CD4-positive, alpha-beta memory T cell (primary cell): ENCODE data around the gene MAL. TPM values are rescaled to one million over a fixed set of nuclear protein-coding genes. Genes with fewer than 3 reads are reported as not detected.

ENCODE experiments used
- CTCF ChIA-PET: fragments of 350-600 bp; sonication (Branson Sonifier 250); formaldehyde crosslinking; loops from one replicate; lab custom pipeline; 2021; ENCODE audit warnings: inconsistent platforms; ENCODE audit not compliant: partially characterized antibody; lab: Charles Lee
- POLR2A ChIA-PET: fragments of 350-600 bp; sonication (Branson Sonifier 250); formaldehyde crosslinking; loops from one replicate; lab custom pipeline; 2021; ENCODE audit not compliant: partially characterized antibody; lab: Charles Lee
- DNase-seq, 5 donors: peaks; one replicate each; pipeline versions ENCODE4 v3.0.0 to v3.0.0-alpha.2; 2020 to 2022; ENCODE audit warnings: mixed read lengths in 1 of 5
- H3K27ac ChIP-seq: one replicate; pipeline ENCODE4 v1.7.0; 2013; ENCODE audit warnings: low read depth, low read length
- H3K27me3 ChIP-seq: 2 replicates; pipeline ENCODE4 v1.7.0; 2013; ENCODE audit warnings: mild to moderate bottlenecking, low read length, moderate library complexity; ENCODE audit not compliant: insufficient read depth
- H3K36me3 ChIP-seq: 2 replicates; pipeline ENCODE4 v1.7.0; 2013; ENCODE audit warnings: mild to moderate bottlenecking, low read length, moderate library complexity; ENCODE audit not compliant: insufficient read depth
- H3K4me1 ChIP-seq: 2 replicates; pipeline ENCODE4 v1.7.0; 2013; ENCODE audit warnings: mild to moderate bottlenecking, low read length, moderate library complexity; ENCODE audit not compliant: insufficient read depth
- H3K4me3 ChIP-seq, 2 donors: one replicate each; pipeline ENCODE4 v1.7.0; 2013; ENCODE audit warnings: low read length in 2 of 2, mild to moderate bottlenecking in 1 of 2
- H3K9me3 ChIP-seq, 2 donors: one replicate each; pipeline ENCODE4 v1.7.0; 2013; ENCODE audit warnings: low read length in 2 of 2, control low read depth in 1 of 2; ENCODE audit not compliant: control insufficient read depth in 1 of 2
- H3K27ac Mint-ChIP-seq, 7 donors: one replicate each; pipeline ENCODE4 v1.8.0; 2020 to 2021; ENCODE audit warnings: mixed read lengths in 7 of 7, mild to moderate bottlenecking in 6 of 7, inconsistent platforms in 3 of 7, moderate library complexity in 3 of 7
- H3K27me3 Mint-ChIP-seq, 2 donors: one replicate each; pipeline ENCODE4 v1.8.0; 2020 to 2021; ENCODE audit warnings: mixed read lengths in 2 of 2
- H3K36me3 Mint-ChIP-seq, 2 donors: one replicate each; pipeline ENCODE4 v1.8.0; 2020 to 2021; ENCODE audit warnings: mixed read lengths in 2 of 2, inconsistent platforms in 1 of 2, mild to moderate bottlenecking in 1 of 2
- H3K4me1 Mint-ChIP-seq, 4 donors: one replicate each; pipeline ENCODE4 v1.8.0; 2020 to 2021; ENCODE audit warnings: mixed read lengths in 4 of 4, mild to moderate bottlenecking in 1 of 4
- H3K4me3 Mint-ChIP-seq, 8 donors: one replicate each; pipeline ENCODE4 v1.8.0; 2020 to 2021; ENCODE audit warnings: mixed read lengths in 8 of 8, mild to moderate bottlenecking in 7 of 8, moderate library complexity in 6 of 8, inconsistent platforms in 3 of 8
- H3K9me3 Mint-ChIP-seq, 8 donors: one replicate each; pipeline ENCODE4 v1.8.0; 2020 to 2021; ENCODE audit warnings: mixed read lengths in 8 of 8, mild to moderate bottlenecking in 5 of 8, inconsistent platforms in 3 of 8, moderate library complexity in 1 of 8
- intact Hi-C: fragments of 100-400 bp; cut with micrococcal nuclease; formaldehyde crosslinking; loops from one replicate; pipeline ENCODE4 v1.15.1; 2023
- polyA plus RNA-seq, 2 donors: library from polyadenylated mRNA; unstranded; fragments of 300-500 nt; fragmentation: Illumina TruSeq; gene quantifications; one replicate each; pipeline ENCODE4 v1.2.3, GENCODE V29; 2021
- total RNA-seq, 2 experiments: library from RNA; stranded (reverse); gene quantifications; one replicate each; pipeline ENCODE4 v1.2.3, GENCODE V29; 2021

Gene MAL
- total and polyA plus RNA-seq, 4 experiments from 2014 or later, result 108 to 274 (median 192) TPM

DNA sequence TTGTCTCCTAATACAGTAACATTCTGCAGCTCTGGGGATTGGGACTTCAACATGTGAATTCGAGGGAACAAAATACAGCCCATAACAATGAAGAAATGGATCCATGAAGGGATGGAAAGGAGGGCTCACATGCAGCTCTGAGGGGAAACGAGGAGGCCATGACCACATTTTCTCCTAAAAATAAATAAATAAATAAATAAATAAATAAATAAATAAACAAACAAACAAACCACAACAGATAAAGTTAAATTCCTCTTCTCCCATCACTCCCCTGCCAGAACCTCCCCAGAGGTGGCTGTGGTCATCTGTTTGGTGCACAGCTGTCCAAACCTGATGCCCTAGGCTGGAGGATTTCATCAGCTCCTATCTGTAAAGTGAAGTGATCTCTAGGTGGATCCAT, 42.7 kb downstream of the MAL start:
- Histone ChIP-seq H3K9me3 (no peaks in the 10 kb centered on the region), H3K36me3 (no peaks in the 10 kb centered on the region), H3K27me3 (no peaks in the 10 kb centered on the region), H3K4me3 (no peak overlapping the region), H3K4me1 (peaks cover 14% of the 10 kb centered on the region), H3K27ac (no peak overlapping the region)
- H3K4me3 Mint-ChIP-seq, result no peak overlapping the region
- intact Hi-C loops, result no loop called here
- ChIA-PET POLR2A (interaction anchor here (1.2 to 2.5 kb wide), 3 partner anchors 8 to 43 kb away, joined by 4 to 14 read pairs (median 5); partner anchors contain the start of gene MAL), CTCF (interaction anchor here (0.9 to 9.8 kb wide), 3 partner anchors 9 to 43 kb away, joined by 3 to 153 read pairs (median 3); partner anchors contain the start of gene MAL)
- peaks cover 10 to 27% (median 20%) of the 10 kb centered on the region in 4 donors for H3K4me1 Mint-ChIP-seq
- no peaks in the 10 kb centered on the region for H3K9me3 Mint-ChIP-seq
- no peaks in the 10 kb centered on the region for H3K36me3 Mint-ChIP-seq
- H3K27me3 Mint-ChIP-seq, result no peaks in the 10 kb centered on the region
- H3K27ac Mint-ChIP-seq, result peak overlapping the region in 2 of 7 donors; percentile 17 to 60
- DNase-seq, result no peak

DNA sequence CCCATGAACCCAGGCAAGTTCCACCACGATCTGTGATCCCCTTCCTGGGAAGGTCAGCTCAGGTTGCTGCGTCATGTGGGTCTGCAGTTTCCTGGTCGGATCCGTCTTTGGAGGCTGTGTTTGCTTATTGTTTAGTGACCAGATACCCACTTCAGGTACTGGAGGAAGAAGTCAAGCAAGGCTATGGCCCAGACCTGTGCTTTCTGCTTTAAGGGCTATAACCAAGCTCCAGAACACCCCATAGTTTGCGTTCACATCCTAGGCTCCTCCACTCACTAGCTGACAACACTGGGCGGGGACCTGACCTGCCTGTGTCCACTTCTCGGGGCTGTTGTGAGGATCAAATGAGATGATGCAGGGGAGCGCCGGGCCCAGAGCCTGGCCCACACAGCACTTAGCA, 44.0 kb downstream of the MAL start:
- Histone ChIP-seq H3K4me3 (no peak overlapping the region), H3K4me1 (peaks cover 22% of the 10 kb centered on the region), H3K9me3 (no peaks in the 10 kb centered on the region), H3K36me3 (no peaks in the 10 kb centered on the region), H3K27ac (no peak overlapping the region), H3K27me3 (no peaks in the 10 kb centered on the region)
- Mint-ChIP-seq H3K36me3 (no peaks in the 10 kb centered on the region), H3K27ac (peak overlapping the region in 1 of 7 donors; percentile 37), H3K4me3 (no peak overlapping the region), H3K4me1 (peaks cover 11 to 30% (median 25%) of the 10 kb centered on the region in 4 donors), H3K27me3 (no peaks in the 10 kb centered on the region), H3K9me3 (no peaks in the 10 kb centered on the region)
- intact Hi-C loops, result no loop called here
- no peak for DNase-seq
- POLR2A ChIA-PET, result interaction anchor here (2.5 kb wide), 1 partner anchor 44 kb away, joined by 14 read pairs; the partner anchor contains the start of gene MAL
- CTCF ChIA-PET, result interaction anchor here (9.8 kb wide), 1 partner anchor 8 kb away, joined by 153 read pairs; no protein-coding TSS in a partner anchor

DNA sequence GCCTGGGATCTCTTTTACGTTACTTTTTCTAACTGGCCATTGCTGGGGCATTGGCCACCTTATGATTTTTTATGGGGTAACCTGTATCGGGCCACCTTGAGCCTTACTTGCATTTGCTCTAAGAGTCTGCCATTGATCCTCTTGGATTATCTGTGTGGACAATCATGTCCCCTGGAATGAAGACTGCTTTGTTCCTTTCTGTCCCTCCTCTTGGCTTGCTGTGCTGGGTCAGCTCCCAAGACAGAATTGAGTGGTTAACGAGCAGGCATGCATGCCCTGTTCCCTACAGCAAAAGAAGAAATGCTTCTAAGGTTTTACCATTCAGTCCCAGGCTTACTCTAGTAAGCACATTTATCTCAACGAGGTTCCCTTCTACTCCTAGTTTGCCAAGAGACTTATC, 46.3 kb downstream of the MAL start:
- DNase-seq, result no peak
- H3K4me1 Mint-ChIP-seq, result peaks cover 23 to 54% (median 47%) of the 10 kb centered on the region in 4 donors
- Histone ChIP-seq H3K9me3 (no peaks in the 10 kb centered on the region), H3K36me3 (no peaks in the 10 kb centered on the region), H3K27ac (no peak overlapping the region), H3K27me3 (no peaks in the 10 kb centered on the region), H3K4me3 (no peak overlapping the region), H3K4me1 (peaks cover 46% of the 10 kb centered on the region)
- H3K27ac Mint-ChIP-seq, result peak overlapping the region in 3 of 7 donors; percentile 4 to 62 (median 53)
- H3K4me3 Mint-ChIP-seq, result no peak overlapping the region
- H3K36me3 Mint-ChIP-seq, result no peaks in the 10 kb centered on the region
- intact Hi-C loops, result no loop called here
- no peaks in the 10 kb centered on the region for H3K27me3 Mint-ChIP-seq
- no peaks in the 10 kb centered on the region for H3K9me3 Mint-ChIP-seq
- ChIA-PET POLR2A (interaction anchor here (0.8 to 12.3 kb wide), 3 partner anchors 9 to 48 kb away, joined by 3 to 647 read pairs (median 225); partner anchors contain the start of gene MAL), CTCF (interaction anchor here (0.7 to 14.4 kb wide), 3 partner anchors 9 to 49 kb away, joined by 3 to 765 read pairs (median 264); partner anchors contain the start of genes MAL and MRPS5)

DNA sequence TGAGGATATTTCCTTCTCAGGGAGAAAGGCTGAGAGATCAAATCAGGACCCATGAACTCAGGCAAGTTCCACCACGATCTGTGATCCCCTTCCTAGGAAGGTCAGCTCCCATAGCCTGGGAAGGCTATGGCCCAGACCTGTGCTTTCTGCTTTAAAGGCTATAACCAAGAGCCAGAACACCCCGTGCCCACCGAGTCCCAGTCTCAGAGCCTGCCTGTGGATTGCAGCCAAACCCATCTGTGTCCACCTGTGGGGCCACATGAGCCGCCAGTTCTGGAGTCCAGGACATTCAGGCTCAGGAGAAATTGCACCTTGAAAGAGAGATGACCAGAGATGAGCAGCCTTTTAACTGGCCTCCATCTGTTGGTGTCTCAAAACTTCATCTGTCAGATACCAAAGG, 46.9 kb downstream of the MAL start:
- H3K27ac Mint-ChIP-seq, result peak overlapping the region in 4 of 7 donors; percentile 8 to 68 (median 58)
- no peak overlapping the region for H3K27ac ChIP-seq

DNA sequence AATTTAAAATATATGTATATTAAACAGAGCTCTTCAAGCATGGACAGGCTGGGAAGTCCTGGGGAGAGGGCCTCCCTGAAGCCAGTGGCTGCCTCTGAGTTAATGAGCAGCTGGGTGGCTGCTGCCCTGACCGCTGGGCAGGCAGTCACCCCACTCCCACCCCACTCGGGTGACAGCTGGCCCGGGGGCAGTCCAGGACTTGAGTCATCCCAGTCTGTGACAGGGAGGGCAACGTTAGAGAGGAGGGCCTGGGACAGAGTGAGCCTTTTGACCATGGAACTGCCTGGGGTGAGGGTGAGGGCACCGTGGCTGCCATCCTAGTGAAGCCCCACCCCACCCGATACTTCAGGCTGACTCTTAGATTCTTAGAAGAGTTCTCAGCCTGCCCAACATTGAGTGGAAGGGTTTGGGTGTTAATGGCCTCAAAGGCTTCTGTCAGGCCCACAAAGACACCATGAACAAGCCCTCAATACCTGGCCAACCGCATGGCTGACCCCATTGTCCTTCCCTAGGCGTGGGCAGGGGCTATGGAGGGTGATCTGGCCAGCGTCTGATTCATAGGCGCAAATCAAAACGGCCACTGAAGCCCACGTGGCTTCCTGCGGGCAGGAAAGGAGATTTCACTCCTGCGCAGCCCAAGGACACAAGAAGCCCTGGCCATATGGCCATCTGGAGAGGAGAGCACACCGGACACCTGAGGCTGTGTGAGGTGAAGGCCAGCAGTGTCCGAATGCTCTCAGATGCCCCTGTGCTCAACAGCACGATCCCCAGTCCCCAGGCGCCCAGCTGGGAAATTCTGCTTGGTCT, 48.6 kb downstream of the MAL start:
- H3K27me3 ChIP-seq, result no peaks in the 10 kb centered on the region
- no peaks in the 10 kb centered on the region for H3K36me3 Mint-ChIP-seq
- peaks cover 62% of the 10 kb centered on the region for H3K4me1 ChIP-seq
- CTCF ChIA-PET, result interaction anchor here (0.9 to 14.4 kb wide), 10 partner anchors 9 to 51 kb away, joined by 3 to 765 read pairs (median 7); partner anchors contain the start of genes MAL and MRPS5
- no peaks in the 10 kb centered on the region for H3K36me3 ChIP-seq
- no peaks in the 10 kb centered on the region for H3K9me3 Mint-ChIP-seq
- no peaks in the 10 kb centered on the region for H3K27me3 Mint-ChIP-seq
- H3K4me3 ChIP-seq, result peak overlapping the region; percentile 46 to 54
- POLR2A ChIA-PET, result interaction anchor here (0.6 to 12.3 kb wide), 10 partner anchors 15 to 91 kb away, joined by 3 to 647 read pairs (median 10); partner anchors contain the start of genes MAL, MRPS5, ZNF2 and ZNF514
- H3K4me3 Mint-ChIP-seq, result peak overlapping the region; percentile 78 to 90 (median 84)
- H3K4me1 Mint-ChIP-seq, result peaks cover 32 to 73% (median 62%) of the 10 kb centered on the region in 4 donors
- H3K27ac ChIP-seq, result peak overlapping the region; percentile 56
- DNase-seq, result no peak
- intact Hi-C loops, result no loop called here
- H3K9me3 ChIP-seq, result no peaks in the 10 kb centered on the region
- peak overlapping the region; percentile 85 to 94 (median 90) for H3K27ac Mint-ChIP-seq

More for the DNA sequence above, 46.9 kb downstream of the MAL start:
- H3K27me3 ChIP-seq, result no peaks in the 10 kb centered on the region
- Mint-ChIP-seq H3K4me3 (no peak overlapping the region), H3K4me1 (peaks cover 26 to 60% (median 51%) of the 10 kb centered on the region in 4 donors), H3K27me3 (no peaks in the 10 kb centered on the region), H3K9me3 (no peaks in the 10 kb centered on the region), H3K36me3 (no peaks in the 10 kb centered on the region)
- ChIA-PET POLR2A (interaction anchor here (9.2 to 12.3 kb wide), 2 partner anchors 14 to 49 kb away, joined by 225 to 647 read pairs; partner anchors contain the start of gene MAL), CTCF (interaction anchor here (10.9 to 14.4 kb wide), 3 partner anchors 7 to 49 kb away, joined by 153 to 765 read pairs (median 264); partner anchors contain the start of genes MAL and MRPS5)
- no peak overlapping the region for H3K4me3 ChIP-seq
- H3K4me1 ChIP-seq, result peaks cover 51% of the 10 kb centered on the region
- intact Hi-C loops, result no loop called here
- no peaks in the 10 kb centered on the region for H3K9me3 ChIP-seq
- no peak for DNase-seq
- no peaks in the 10 kb centered on the region for H3K36me3 ChIP-seq

DNA sequence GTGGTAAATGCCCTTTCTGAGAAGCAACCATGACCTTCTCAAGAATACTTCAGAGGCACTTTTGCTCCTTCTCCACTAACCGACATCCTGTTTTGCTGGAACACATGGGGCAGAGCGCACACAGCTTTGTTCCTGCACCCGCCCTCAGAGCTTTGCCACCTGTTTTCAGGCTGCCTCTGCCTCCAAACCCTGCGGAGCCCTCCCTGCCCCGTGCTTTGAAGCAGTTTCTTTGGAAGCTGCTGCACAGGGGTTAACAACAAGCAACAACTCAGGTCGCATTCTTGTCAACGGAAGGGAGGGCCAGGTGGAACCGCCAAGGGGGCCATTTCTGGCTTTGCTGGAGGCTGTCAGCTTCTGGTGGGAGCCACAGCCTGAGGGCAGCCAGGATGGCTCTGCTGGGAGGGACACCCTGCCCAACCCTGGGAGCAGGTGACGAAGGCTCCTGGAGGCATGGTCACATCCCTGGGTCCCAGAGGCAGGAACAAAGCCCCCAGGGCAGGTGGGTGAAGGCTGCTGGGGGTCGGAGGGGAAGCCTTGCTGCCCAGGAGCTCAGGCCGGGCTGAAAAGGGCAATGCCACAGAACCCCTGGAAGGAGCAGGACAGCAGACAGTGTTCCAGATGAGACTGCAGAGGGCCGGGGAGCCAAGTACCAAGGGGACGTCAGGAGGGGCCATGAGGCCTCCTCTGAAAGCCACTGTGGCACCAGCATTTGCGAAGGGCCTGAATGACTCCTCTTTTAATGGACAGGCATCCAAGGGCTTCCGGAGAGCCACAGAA, 49.3 kb downstream of the MAL start:
- peak overlapping the region; percentile 56 for H3K27ac ChIP-seq
- H3K27me3 ChIP-seq, result no peaks in the 10 kb centered on the region
- ChIA-PET CTCF (interaction anchor here (0.9 to 14.4 kb wide), 10 partner anchors 9 to 52 kb away, joined by 4 to 765 read pairs (median 26); partner anchors contain the start of genes MAL and MRPS5), POLR2A (interaction anchor here (0.9 to 12.3 kb wide), 10 partner anchors 16 to 451 kb away, joined by 3 to 647 read pairs (median 10); partner anchors contain the start of genes MAL, MRPS5, ZNF2 and ZNF514)
- H3K27me3 Mint-ChIP-seq, result no peaks in the 10 kb centered on the region
- H3K36me3 Mint-ChIP-seq, result no peaks in the 10 kb centered on the region
- peaks cover 36 to 76% (median 67%) of the 10 kb centered on the region in 4 donors for H3K4me1 Mint-ChIP-seq
- intact Hi-C loops, result loop anchor here (5.0 kb wide), 1 partner anchor 327 kb away; the partner anchor contains the start of gene FAHD2A
- peak overlapping the region; percentile 54 to 69 for H3K4me3 ChIP-seq
- peak overlapping the region; percentile 78 to 90 (median 84) for H3K4me3 Mint-ChIP-seq
- peaks cover 70% of the 10 kb centered on the region for H3K4me1 ChIP-seq
- DNase-seq, result peak; percentile 72 to 82 (median 78)
- peak overlapping the region; percentile 85 to 94 (median 90) for H3K27ac Mint-ChIP-seq
- H3K9me3 ChIP-seq, result no peaks in the 10 kb centered on the region
- H3K36me3 ChIP-seq, result no peaks in the 10 kb centered on the region
- H3K9me3 Mint-ChIP-seq, result no peaks in the 10 kb centered on the region
